ENCODE results near the gene ARHGEF4.

DNA sequence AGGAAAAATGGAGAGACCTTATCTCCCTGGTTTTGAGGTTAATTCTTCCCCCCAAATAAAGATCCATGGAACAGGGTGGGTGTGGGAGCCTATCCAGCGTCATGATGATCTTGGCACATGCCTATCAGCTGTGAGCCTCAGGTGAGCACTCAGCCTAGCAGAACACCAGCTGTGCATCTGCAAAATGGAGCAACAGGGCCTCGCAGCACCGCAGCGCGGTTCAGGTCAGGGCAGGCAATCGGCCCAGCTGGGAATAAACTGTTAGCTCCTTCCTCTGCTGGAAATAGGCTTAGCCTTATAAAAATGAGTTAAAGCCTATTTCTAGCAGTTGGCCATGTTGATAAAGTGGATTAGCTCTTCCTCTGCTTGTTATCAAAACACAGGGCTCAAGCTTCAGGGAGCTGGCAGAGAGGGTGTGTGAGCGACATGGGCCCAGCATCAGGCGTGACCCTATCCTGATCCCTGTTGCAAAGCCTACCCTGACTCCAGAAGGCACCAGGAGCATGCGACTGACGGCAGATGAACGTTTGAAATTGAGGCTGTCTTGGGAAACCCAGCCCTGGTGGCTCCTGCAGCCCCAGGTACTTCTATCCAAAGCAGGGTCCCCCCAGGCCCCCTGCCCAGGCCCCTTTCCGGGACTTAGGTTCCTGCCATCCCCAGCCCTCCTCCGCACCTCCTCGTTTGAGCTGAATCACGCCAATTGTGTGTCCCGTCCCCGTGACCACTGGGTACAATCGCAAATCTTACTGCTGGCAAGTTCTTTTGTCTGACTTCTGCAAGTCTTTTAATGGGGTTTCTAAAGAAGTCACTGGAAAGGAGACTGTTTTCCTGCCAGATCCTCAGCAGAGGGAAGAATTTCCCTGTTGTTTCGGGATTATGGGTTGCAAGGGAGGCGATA is 35.4 kb downstream of the ARHGEF4 start:
- TF ChIP-seq POLR2A (IDR thresholded peaks at IDR 0.05): no peak
- TF ChIP-seq, protein P1, sequence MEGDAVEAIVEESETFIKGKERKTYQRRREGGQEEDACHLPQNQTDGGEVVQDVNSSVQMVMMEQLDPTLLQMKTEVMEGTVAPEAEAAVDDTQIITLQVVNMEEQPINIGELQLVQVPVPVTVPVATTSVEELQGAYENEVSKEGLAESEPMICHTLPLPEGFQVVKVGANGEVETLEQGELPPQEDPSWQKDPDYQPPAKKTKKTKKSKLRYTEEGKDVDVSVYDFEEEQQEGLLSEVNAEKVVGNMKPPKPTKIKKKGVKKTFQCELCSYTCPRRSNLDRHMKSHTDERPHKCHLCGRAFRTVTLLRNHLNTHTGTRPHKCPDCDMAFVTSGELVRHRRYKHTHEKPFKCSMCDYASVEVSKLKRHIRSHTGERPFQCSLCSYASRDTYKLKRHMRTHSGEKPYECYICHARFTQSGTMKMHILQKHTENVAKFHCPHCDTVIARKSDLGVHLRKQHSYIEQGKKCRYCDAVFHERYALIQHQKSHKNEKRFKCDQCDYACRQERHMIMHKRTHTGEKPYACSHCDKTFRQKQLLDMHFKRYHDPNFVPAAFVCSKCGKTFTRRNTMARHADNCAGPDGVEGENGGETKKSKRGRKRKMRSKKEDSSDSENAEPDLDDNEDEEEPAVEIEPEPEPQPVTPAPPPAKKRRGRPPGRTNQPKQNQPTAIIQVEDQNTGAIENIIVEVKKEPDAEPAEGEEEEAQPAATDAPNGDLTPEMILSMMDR (IDR thresholded peaks at IDR 0.05): no peak

Data from suprapubic skin (tissue), 3 donors.